SK-N-MC (cell line): ENCODE measurements around the gene STXBP5L.
"Not testable (repeated sequence)": the region's sequence is repeated elsewhere in the genome, so short reads cannot be mapped to it uniquely, and the experiment has no call there.

Source experiments
- EZH2 ChIP-seq: fragments of 200-600 bp; sonication (generic); IDR thresholded peaks from one replicate; pipeline ENCODE4 v1.6.1; 2017; ENCODE audit warnings: antibody characterized with exemption
- FOXP2 ChIP-seq: optimal IDR thresholded peaks from 2 replicates; pipeline ENCODE3; 2011; ENCODE audit warnings: mild to moderate bottlenecking, moderate library complexity; ENCODE audit not compliant: insufficient read depth; ENCODE audit errors: extremely low read length, control extremely low read depth
- POLR2AphosphoS5 ChIP-seq: IDR thresholded peaks from 2 replicates; pipeline ENCODE4 v1.6.1; 2012; ENCODE audit warnings: mild to moderate bottlenecking, low read depth, low read length, borderline replicate concordance

DNA sequence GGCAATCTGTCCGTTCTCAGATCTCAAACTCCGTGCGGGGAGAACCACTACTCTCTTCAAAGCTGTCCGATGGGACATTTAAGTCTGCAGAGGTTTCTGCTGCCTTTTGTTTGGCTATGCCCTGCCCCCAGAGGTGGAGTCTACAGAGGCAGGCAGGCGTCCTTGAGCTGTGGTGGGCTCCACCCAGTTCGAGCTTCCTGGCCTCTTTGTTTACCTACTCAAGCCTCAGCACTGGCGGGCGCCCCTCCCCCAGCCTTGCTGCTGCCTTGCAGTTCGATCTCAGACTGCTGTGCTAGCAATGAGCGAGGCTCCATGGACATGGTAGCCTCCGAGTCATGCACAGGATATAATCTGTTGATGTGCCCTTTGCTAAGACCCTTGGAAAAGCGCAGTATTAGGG is 543.7 kb downstream of the STXBP5L start:
- not testable (repeated sequence) for TF ChIP-seq EZH2, POLR2AphosphoS5, FOXP2
